Stomach (tissue), 9 donors: ENCODE results near the gene DIPK1C. TPM values are rescaled to one million over a fixed set of nuclear protein-coding genes. Genes with fewer than 3 reads are reported as not detected.

Experiments
- DNase-seq, 2 donors: peaks; one replicate each; pipeline versions ENCODE4 v3.0.0 to v3.0.0-alpha.2; 2013 to 2019
- H3K27ac ChIP-seq, 5 donors: fragments of 200-600 bp in 4 of 5; sonication (generic) in 4 of 5; one replicate each; pipeline ENCODE4 v1.5.1; 2013 to 2019; ENCODE audit warnings: mild to moderate bottlenecking in 1 of 5, moderate library complexity in 1 of 5
- H3K27me3 ChIP-seq, 3 donors: fragments of 200-600 bp; sonication (generic); one replicate each; pipeline ENCODE4 v1.5.1; 2017 to 2019; ENCODE audit warnings: mixed run types in 1 of 3
- H3K36me3 ChIP-seq, 4 donors: fragments of 200-600 bp; sonication (generic); 1 replicate in 3 of 4; 2 replicates in 1 of 4; pipeline ENCODE4 v1.5.1; 2016 to 2019
- H3K4me1 ChIP-seq, 4 donors: fragments of 200-600 bp; sonication (generic); one replicate each; pipeline ENCODE4 v1.5.1; 2016 to 2019
- H3K4me3 ChIP-seq, 4 donors: fragments of 200-600 bp; sonication (generic) in 3 of 4; one replicate each; pipeline ENCODE4 v1.5.1; 2016 to 2019; ENCODE audit warnings: mild to moderate bottlenecking in 1 of 4
- H3K9me3 ChIP-seq, 4 donors: fragments of 200-600 bp; sonication (generic); one replicate each; pipeline ENCODE4 v1.5.1; 2016 to 2019
- CTCF ChIP-seq, 7 experiments: fragments of 450-650 bp in 4 of 7; fragments of 200-600 bp in 3 of 7; sonication (generic) in 3 of 7; IDR thresholded peaks; one replicate each; pipeline ENCODE4 v1.5.1; 2016 to 2019; ENCODE audit warnings: antibody characterized with exemption in 7 of 7, control low read depth in 2 of 7, mild to moderate bottlenecking in 1 of 7
- EP300 ChIP-seq: sonication (generic); formaldehyde crosslinking; IDR thresholded peaks from one replicate; pipeline ENCODE4 v1.6.1; 2017; ENCODE audit warnings: antibody characterized with exemption
- POLR2A ChIP-seq, 4 donors: fragments of 450-650 bp; IDR thresholded peaks; one replicate each; pipeline ENCODE4 v1.6.1; 2016; ENCODE audit warnings: antibody characterized with exemption in 4 of 4, control low read depth in 2 of 4, mild to moderate bottlenecking in 1 of 4, moderate library complexity in 1 of 4
- POLR2AphosphoS5 ChIP-seq, 3 donors: sonication (generic); formaldehyde crosslinking; IDR thresholded peaks; one replicate each; pipeline ENCODE4 v1.6.1; 2016; ENCODE audit warnings: antibody characterized with exemption in 3 of 3
- WGBS, 5 donors: extraction: QIAGEN DNeasy Blood & Tissue Kit in 3 of 5; methylation state at CpG; one replicate each; pipeline versions ENCODE4 v1.1.5 to v1.1.7; 2013 to 2018; 5-methylcytosine and 5-hydroxymethylcytosine counted together
- intact Hi-C: fragments of 100-400 bp; cut with DNase I; formaldehyde crosslinking; loops from one replicate; pipeline ENCODE4 v1.15.1; 2023; ENCODE audit warnings: low total_unique reads
- polyA plus RNA-seq, 3 donors: library from polyadenylated mRNA; stranded (reverse); fragments of 200-250 nt; gene quantifications; one replicate each; pipeline ENCODE4 v1.2.3, GENCODE V29; 2013
- total RNA-seq, 5 donors: library from RNA; depleted of rRNA; stranded (reverse); fragments of >200 nt; gene quantifications; one replicate each; pipeline versions ENCODE4 v1.1.0 to v1.2.3, GENCODE V29; 2014 to 2016
- donor health status: healthy with polysubstance abuse.
- donor health status: Bipolar disorder and iron deficiency.
- donor health status: healthy.

The DIPK1C gene
- total and polyA plus RNA-seq, 8 donors: 0.55 to 2.3 (median 1.8) TPM; not detected in 3

- no peaks in the 10 kb centered on the region for H3K9me3 ChIP-seq
- no peaks in the 10 kb centered on the region for H3K4me1 ChIP-seq
- intact Hi-C loops: no loop called here
- no peak for DNase-seq
- no peak overlapping the region for H3K27ac ChIP-seq
- no peaks in the 10 kb centered on the region for H3K36me3 ChIP-seq
- H3K27me3 ChIP-seq: peaks cover 0 to 18% (median 0%) of the 10 kb centered on the region in 3 donors
- no peak for TF ChIP-seq POLR2AphosphoS5 (IDR thresholded peaks at IDR 0.05)
- no peak for TF ChIP-seq EP300
- TF ChIP-seq CTCF (IDR thresholded peaks at IDR 0.05): no peak
- TF ChIP-seq POLR2A (IDR thresholded peaks at IDR 0.05): no peak
- WGBS, 5 donors: 92 to 96% (median 95%) methylated on average over 22 to 38 of the region's 38 CpGs
- H3K4me3 ChIP-seq: no peak overlapping the region
Measured at GRCh38 chr18:74446631-74447403, 10.3 kb downstream of the DIPK1C start.

- no peak for DNase-seq
- Histone ChIP-seq H3K27ac (no peak overlapping the region), H3K36me3 (no peaks in the 10 kb centered on the region), H3K27me3 (peaks cover 0 to 18% (median 0%) of the 10 kb centered on the region in 3 donors), H3K4me1 (no peaks in the 10 kb centered on the region), H3K9me3 (no peaks in the 10 kb centered on the region), H3K4me3 (no peak overlapping the region)
- intact Hi-C loops: no loop called here
- TF ChIP-seq EP300 (no peak), POLR2AphosphoS5 (IDR thresholded peaks at IDR 0.05) (no peak), POLR2A (IDR thresholded peaks at IDR 0.05) (no peak), CTCF (IDR thresholded peaks at IDR 0.05) (no peak)
- WGBS, 5 donors: 79 to 87% (median 84%) methylated on average over 11 of the region's 11 CpGs
Measured at GRCh38 chr18:74446178-74446577, 10.9 kb downstream of the DIPK1C start.

GRCh38 chr18:74445585-74445984 lies 11.5 kb downstream of the DIPK1C start:
- DNase-seq: no peak
- no peaks in the 10 kb centered on the region for H3K9me3 ChIP-seq
- H3K27ac ChIP-seq: no peak overlapping the region
- H3K27me3 ChIP-seq: peaks cover 0 to 18% (median 0%) of the 10 kb centered on the region in 3 donors
- WGBS, 5 donors: 80 to 90% (median 87%) methylated on average over 10 to 14 of the region's 14 CpGs
- intact Hi-C loops: no loop called here
- TF ChIP-seq EP300: no peak
- no peak for TF ChIP-seq POLR2AphosphoS5 (IDR thresholded peaks at IDR 0.05)
- no peak for TF ChIP-seq POLR2A (IDR thresholded peaks at IDR 0.05)
- TF ChIP-seq CTCF (IDR thresholded peaks at IDR 0.05): no peak
- no peaks in the 10 kb centered on the region for H3K36me3 ChIP-seq
- no peaks in the 10 kb centered on the region for H3K4me1 ChIP-seq
- H3K4me3 ChIP-seq: no peak overlapping the region

- 64 to 89% (median 67%) methylated on average over 3 of the region's 3 CpGs for WGBS, 5 donors
- Histone ChIP-seq H3K27ac (no peak overlapping the region), H3K36me3 (no peaks in the 10 kb centered on the region), H3K4me1 (no peaks in the 10 kb centered on the region), H3K9me3 (no peaks in the 10 kb centered on the region), H3K27me3 (peaks cover 0 to 15% (median 0%) of the 10 kb centered on the region in 3 donors), H3K4me3 (no peak overlapping the region)
- no peak for TF ChIP-seq POLR2AphosphoS5 (IDR thresholded peaks at IDR 0.05)
- TF ChIP-seq POLR2A (IDR thresholded peaks at IDR 0.05): no peak
- TF ChIP-seq CTCF (IDR thresholded peaks at IDR 0.05): no peak
- TF ChIP-seq EP300: no peak
- intact Hi-C loops: no loop called here
- no peak for DNase-seq
Measured at GRCh38 chr18:74444104-74444503, 13.0 kb downstream of the DIPK1C start.
